HK-2 (cell line): Measurements from ENCODE around the gene CSTF3.

ENCODE experiments used
- DNase-seq: peaks from one replicate; pipeline ENCODE4 v3.0.0-alpha.2; 2018; ENCODE audit not compliant: unreplicated experiment

Gene CSTF3

DNA sequence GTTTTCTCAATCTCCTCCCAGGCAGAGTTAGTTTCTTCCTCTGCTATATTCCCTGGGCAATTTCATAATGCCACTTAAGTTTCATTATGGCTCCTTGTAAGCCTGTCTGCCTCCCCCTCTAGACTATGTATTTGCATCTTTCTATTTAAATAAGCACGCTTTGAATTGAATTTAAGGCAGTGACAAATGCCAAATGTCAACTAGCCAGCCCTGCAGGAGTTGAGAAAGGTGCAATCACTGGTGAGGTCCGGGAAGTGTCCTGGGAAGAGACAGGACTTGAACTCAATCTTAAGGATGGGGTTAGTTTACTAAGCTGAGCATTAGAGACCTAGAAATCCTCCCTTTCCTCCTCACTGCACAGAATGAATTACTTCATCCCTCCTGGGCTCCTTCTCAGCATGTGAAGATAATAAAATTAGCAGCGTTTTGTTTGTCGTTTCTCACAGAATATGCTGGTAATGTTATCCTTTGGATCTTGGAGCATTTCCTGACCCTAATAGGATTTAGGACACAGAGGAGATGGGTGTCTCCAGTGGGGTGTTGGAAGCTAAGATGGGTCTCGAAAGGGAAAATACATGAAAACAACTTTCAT, 120.3 kb downstream of the CSTF3 start:
- DNase-seq, result no peak

DNA sequence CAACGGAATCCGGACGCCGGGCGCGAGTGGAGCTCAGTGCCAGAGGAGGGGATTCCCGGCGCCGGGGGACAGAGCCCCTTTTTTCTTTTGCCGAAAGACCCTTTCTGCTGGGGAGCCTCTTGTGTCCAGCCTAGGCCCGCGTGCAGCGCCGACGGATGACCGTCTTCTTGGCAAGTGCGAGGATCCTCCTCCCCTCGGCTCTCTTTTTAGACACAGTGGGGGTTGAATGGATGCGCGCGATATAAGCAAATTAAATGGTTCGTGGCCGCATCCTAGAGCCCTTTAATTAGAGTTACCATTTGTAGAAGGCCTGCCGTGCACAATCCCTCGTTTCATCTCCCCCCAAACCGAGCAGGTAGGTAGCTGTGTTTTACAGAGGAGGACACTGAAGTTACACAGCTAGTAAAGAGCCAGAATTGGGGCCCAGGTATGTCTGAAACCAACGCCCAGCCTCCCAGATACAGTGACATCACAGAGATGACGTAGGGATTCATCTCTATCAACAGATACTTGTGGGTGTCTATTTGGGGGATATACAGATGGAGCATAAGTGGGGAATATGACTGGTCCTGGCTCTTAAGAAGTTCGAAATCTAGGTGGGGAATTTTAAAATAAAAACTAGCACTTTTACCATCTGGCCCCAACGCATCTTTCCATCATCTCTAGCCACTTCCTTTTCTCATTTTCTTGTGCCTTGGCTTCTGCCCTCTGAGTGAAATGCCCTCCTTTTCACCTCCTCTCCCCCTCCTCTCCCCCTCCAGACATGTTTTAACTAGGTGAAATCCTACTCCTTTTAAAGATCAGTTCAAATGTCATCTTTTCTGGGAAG, 121.0 kb downstream of the CSTF3 start:
- no peak for DNase-seq

DNA sequence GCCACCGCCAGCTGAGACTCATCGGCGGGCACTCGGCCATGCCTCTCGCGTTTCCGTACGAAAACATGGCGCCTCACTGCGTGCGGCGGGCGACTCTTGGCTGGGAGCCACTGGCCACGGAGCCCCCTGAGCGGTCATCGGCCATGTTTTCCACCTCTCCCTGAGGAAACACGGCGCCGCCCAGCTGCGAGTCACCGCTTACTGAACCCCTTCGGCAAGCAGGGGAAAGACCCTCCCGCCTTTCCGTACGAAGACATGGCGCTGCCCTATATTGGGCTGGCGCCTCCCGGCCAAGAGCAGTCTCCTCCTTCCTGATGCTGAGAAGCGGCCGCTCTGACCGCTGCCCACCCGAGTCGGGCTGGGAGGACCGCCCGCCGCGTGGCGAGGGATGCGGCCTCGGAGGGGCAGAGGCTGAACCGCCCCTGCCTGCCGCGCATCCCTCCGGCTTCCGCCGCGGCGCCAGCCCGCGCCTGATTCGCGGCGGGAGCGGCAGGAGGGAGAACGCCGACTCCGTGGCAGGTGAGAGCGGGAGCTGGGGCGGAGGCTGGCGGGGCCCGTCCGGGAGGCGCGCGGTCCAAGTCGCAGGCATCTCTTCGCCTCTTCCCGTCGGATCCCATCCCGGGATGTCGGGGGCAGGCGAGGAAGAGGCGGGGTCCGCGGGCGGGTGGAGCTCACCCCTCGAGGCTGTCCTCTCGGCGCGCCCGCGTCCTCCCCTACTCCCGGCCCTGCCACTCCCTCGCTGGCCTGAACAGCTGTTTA, 121.8 kb downstream of the CSTF3 start, which contains the start of gene TCP11L1:
Gene TCP11L1, plus strand, starts transcription at position 299 of the 759 bp plus-strand sequence. CDS start 4,202 bp downstream, outside the sequence.
- peak; percentile 88 for DNase-seq

DNA sequence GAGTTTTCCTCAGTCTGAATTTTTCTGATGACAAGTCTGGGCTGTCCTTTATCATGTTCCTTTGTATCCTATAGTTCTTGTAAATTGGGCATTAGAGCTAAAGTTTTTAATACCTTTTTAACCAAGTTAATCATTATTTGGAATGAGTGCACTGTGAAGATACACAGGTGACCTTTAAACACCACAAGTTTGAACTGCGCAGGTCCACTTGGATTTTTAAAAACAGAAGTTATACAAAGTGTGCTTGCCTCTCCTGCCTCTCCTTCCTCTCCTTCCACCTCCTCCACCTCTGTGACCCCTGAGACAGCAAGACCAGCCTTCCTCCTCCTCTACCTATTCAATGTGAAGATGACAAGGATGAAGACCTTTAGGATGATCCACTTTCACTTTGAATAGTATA, 126.3 kb downstream of the CSTF3 start:
- DNase-seq, result no peak
